ENCODE data around the gene ANKRD16. TPM values are rescaled to one million over a fixed set of nuclear protein-coding genes. Genes with fewer than 3 reads are reported as not detected.
"Not testable (repeated sequence)": the region's sequence is repeated elsewhere in the genome, so short reads cannot be mapped to it uniquely, and the experiment has no call there.

The ANKRD16 gene
- total RNA-seq, 1 donor from 2014 or later: 15.2 TPM

DNA sequence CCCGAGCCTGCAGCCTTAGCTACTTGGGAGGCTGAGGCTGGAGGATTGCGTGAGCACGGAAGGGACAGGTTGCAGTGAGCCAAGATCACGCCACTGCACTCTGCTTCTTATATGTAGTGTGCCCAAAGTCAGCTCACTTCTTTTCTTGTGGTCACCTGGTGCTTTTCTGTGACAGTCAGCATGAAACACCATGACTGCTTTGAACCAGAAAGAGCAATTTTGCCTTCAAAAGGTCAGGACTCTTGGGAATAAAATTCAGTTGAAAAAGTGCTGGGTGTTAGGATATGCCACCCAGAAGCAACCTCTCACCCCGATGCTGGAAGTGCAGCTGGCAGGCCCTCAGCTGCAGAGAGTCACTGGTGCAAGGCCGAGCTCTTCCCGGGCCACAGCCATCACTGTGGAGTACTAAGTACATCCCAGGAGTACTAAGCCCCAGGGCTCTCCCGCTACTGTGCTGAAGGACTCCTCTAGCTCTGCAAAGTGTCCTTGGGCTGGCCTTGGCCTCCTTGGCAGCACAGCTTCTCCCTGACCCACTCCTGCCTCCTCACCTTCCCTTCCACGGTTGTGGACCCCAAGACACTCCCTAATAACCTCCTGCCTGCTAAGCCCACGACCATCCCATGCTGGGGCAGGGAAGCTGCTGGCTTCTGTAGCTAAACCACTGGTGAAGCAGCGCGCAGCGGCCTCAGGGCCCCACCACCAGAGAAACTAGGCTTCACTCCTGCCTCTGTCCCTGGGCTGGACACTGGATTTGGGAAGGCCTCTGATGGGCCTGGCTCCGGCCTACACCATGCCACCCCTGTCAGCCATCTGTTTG lies 58.9 kb downstream of the ANKRD16 start:
- Mint-ChIP-seq H3K4me1 (peaks cover 2% of the 10 kb centered on the region), H3K27me3 (ENCODE audit: low read depth) (no peaks in the 10 kb centered on the region), H3K4me3 (no peak overlapping the region)

DNA sequence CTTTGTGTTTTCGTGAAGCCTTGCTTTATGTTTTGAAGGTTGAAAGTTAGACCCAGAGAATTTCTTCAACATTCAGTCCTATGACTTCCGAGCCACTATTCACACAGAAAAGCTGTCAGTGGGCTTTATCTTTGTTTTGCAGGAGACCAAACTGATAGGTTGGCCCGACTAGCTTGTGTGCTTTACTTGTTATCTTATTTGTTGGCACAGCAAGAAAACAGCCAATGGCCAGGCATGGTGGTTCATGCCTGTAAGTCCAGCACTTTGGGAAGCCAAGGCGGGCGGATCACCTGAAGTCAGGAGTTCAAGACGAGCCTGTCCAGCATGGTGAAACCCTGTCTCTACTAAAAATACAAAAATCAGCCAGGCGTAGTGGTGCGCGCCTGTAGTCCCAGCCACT lies 60.4 kb downstream of the ANKRD16 start:
- no peaks in the 10 kb centered on the region for H3K36me3 Mint-ChIP-seq
- H3K4me1 Mint-ChIP-seq: peaks cover 2% of the 10 kb centered on the region
- no peak overlapping the region for H3K4me3 Mint-ChIP-seq
- H3K27ac Mint-ChIP-seq: no peak overlapping the region
- no peaks in the 10 kb centered on the region for H3K27me3 Mint-ChIP-seq (ENCODE audit: low read depth)
- DNase-seq (ENCODE audit: low spot score in 2 of 2, unreplicated experiment in 2 of 2): no peak
- TF ChIP-seq, protein P1, sequence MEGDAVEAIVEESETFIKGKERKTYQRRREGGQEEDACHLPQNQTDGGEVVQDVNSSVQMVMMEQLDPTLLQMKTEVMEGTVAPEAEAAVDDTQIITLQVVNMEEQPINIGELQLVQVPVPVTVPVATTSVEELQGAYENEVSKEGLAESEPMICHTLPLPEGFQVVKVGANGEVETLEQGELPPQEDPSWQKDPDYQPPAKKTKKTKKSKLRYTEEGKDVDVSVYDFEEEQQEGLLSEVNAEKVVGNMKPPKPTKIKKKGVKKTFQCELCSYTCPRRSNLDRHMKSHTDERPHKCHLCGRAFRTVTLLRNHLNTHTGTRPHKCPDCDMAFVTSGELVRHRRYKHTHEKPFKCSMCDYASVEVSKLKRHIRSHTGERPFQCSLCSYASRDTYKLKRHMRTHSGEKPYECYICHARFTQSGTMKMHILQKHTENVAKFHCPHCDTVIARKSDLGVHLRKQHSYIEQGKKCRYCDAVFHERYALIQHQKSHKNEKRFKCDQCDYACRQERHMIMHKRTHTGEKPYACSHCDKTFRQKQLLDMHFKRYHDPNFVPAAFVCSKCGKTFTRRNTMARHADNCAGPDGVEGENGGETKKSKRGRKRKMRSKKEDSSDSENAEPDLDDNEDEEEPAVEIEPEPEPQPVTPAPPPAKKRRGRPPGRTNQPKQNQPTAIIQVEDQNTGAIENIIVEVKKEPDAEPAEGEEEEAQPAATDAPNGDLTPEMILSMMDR (IDR thresholded peaks at IDR 0.05; ENCODE audit: unreplicated experiment): no peak
- no peaks in the 10 kb centered on the region for H3K9me3 Mint-ChIP-seq

More for the DNA sequence above, 58.9 kb downstream of the ANKRD16 start:
- no peaks in the 10 kb centered on the region for H3K36me3 Mint-ChIP-seq
- H3K9me3 Mint-ChIP-seq: no peaks in the 10 kb centered on the region
- H3K27ac Mint-ChIP-seq: no peak overlapping the region
- TF ChIP-seq, protein P1 (IDR thresholded peaks at IDR 0.05; ENCODE audit: unreplicated experiment): no peak
- no peak for DNase-seq (ENCODE audit: low spot score in 2 of 2, unreplicated experiment in 2 of 2)

DNA sequence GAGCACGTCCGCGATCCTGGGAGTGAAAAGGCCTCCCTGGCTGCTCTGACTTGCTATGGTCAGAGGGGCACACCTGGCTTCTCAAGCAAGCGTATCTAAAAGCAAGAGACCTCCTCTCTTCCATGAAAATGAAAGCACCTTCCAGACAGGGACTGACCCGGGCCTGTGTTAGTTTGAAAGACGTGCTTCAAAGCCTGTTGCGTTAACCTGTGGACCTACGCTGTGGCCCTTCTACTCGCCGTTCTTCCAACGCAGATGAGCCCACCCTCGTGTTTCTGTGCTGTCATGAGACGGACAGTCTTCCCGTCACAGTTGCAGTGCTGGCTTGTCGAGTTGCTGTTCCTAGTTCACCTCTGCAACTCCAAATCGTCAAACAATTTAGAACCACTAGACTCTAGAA lies 61.0 kb downstream of the ANKRD16 start:
- TF ChIP-seq, protein P1 (IDR thresholded peaks at IDR 0.05; ENCODE audit: unreplicated experiment): no peak
- no peaks in the 10 kb centered on the region for H3K9me3 Mint-ChIP-seq
- H3K27me3 Mint-ChIP-seq (ENCODE audit: low read depth): no peaks in the 10 kb centered on the region
- H3K36me3 Mint-ChIP-seq: no peaks in the 10 kb centered on the region
- no peak for DNase-seq (ENCODE audit: low spot score in 2 of 2, unreplicated experiment in 2 of 2)
- peaks cover 2% of the 10 kb centered on the region for H3K4me1 Mint-ChIP-seq
- H3K27ac Mint-ChIP-seq: no peak overlapping the region
- H3K4me3 Mint-ChIP-seq: no peak overlapping the region

DNA sequence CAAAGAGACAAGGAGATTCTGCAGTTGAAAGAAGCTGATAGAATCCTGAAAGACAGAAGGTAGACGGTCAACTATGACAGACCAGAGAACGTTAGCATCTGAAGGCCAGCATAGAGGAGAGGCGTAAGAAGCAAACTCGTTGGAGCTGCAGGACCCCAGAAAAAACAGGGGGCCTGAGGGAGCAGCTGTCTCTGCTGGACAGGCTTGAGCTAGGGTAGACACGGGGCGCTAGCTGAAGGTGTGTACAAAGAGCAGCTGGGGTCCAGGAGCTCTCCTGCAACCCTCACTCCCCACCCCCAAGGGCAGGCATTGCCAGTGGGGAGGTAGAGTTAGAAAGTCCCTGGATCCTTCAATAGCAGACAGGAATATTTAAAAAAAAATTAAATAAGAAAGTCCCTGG lies 61.9 kb downstream of the ANKRD16 start:
- Mint-ChIP-seq H3K27me3 (ENCODE audit: low read depth) (no peaks in the 10 kb centered on the region), H3K27ac (no peak overlapping the region), H3K9me3 (no peaks in the 10 kb centered on the region), H3K36me3 (no peaks in the 10 kb centered on the region), H3K4me1 (no peaks in the 10 kb centered on the region), H3K4me3 (no peak overlapping the region)
- TF ChIP-seq, protein P1 (IDR thresholded peaks at IDR 0.05; ENCODE audit: unreplicated experiment): no peak
- no peak for DNase-seq (ENCODE audit: low spot score in 2 of 2, unreplicated experiment in 2 of 2)

DNA sequence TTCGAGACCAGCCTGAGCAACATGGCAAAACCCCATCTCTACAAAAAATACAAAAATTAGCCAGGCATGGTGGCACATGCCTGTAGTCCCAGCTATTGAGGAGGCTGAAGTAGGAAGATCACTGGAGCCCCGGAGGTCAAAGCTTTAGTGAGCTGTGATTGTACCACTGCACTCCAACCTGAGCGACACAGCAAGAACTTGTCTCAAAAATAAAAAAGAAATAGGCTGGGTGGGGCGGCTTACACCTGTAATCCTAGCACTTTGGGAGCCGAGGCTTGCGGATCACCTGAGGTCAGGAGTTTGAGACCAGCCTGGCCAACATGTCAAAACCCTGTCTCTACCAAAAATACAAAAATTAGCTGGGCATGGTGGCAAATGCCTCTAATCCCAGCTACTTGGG lies 63.2 kb downstream of the ANKRD16 start:
- H3K4me1 Mint-ChIP-seq; H3K9me3 Mint-ChIP-seq; H3K36me3 Mint-ChIP-seq; H3K4me3 Mint-ChIP-seq; H3K27me3 Mint-ChIP-seq (ENCODE audit: low read depth); H3K27ac Mint-ChIP-seq; DNase-seq (ENCODE audit: low spot score in 2 of 2, unreplicated experiment in 2 of 2): not testable (repeated sequence)

DNA sequence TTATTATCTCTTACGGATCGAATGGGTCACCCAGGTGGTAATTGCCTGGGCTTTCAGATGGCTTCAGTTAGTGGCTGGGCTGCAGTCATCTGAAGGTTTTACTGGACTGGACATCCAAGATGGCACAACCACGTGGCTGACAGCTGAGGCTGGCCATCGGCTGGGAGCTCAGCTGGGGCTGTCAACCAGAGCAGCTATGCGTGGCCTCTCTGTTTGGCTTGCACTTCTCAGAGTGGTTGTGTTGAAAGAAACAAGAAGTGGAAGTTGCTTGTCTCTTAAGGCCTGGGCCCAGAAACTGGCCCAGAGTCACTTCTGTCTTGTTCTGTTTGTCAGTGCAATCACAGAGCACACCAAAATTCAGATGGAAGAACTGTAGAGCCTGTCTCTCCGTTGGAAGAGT lies 70.8 kb downstream of the ANKRD16 start:
- no peak for DNase-seq (ENCODE audit: low spot score in 2 of 2, unreplicated experiment in 2 of 2)
- H3K27ac Mint-ChIP-seq: no peak overlapping the region

More for the DNA sequence above, 70.8 kb downstream of the ANKRD16 start:
- Mint-ChIP-seq H3K36me3 (no peaks in the 10 kb centered on the region), H3K4me3 (no peak overlapping the region), H3K4me1 (peaks cover 13% of the 10 kb centered on the region), H3K9me3 (no peaks in the 10 kb centered on the region), H3K27me3 (ENCODE audit: low read depth) (no peaks in the 10 kb centered on the region)
- TF ChIP-seq, protein P1 (IDR thresholded peaks at IDR 0.05; ENCODE audit: unreplicated experiment): no peak

All from mesothelial cell of epicardium (in vitro differentiated cells).